NT2/D1 (cell line): ENCODE results near the gene UBA3.

Source experiments
- DNase-seq: peaks from one replicate; pipeline ENCODE4 v3.0.0-alpha.2; 2011; ENCODE audit warnings: low read depth, low spot score
- H3K27me3 ChIP-seq: 2 replicates; pipeline ENCODE4 v1.6.0; 2011; ENCODE audit warnings: mild to moderate bottlenecking; ENCODE audit not compliant: insufficient read length, insufficient read depth
- H3K36me3 ChIP-seq: 2 replicates; pipeline ENCODE4 v1.6.1; 2011; ENCODE audit warnings: mild to moderate bottlenecking, low read length, mixed read lengths; ENCODE audit not compliant: insufficient read depth, insufficient read length
- H3K4me1 ChIP-seq: 2 replicates; pipeline ENCODE4 v1.5.1; 2011; ENCODE audit not compliant: insufficient read depth, insufficient read length
- H3K4me3 ChIP-seq: 2 replicates; pipeline ENCODE4 v1.5.1; 2011; ENCODE audit warnings: low read depth; ENCODE audit not compliant: insufficient read length
- H3K9ac ChIP-seq: 2 replicates; pipeline ENCODE4 v1.6.0; 2011; ENCODE audit warnings: low read depth; ENCODE audit not compliant: insufficient read length
- H3K9me3 ChIP-seq: 2 replicates; pipeline ENCODE4 v1.5.1; 2011; ENCODE audit warnings: mild to moderate bottlenecking, low read length; ENCODE audit not compliant: insufficient read depth
- SUZ12 ChIP-seq: IDR thresholded peaks from 2 replicates; pipeline ENCODE4 v1.6.1; 2011; ENCODE audit not compliant: insufficient read length, insufficient read depth; ENCODE audit errors: extremely low read depth
- YY1 ChIP-seq: IDR thresholded peaks from 2 replicates; pipeline ENCODE4 v1.6.1; 2011; ENCODE audit not compliant: insufficient read length, insufficient read depth
- ZNF274 ChIP-seq: IDR thresholded peaks from 2 replicates; pipeline ENCODE4 v1.6.1; 2011; ENCODE audit warnings: mild to moderate bottlenecking, low read depth, low read length

UBA3 gene

DNA sequence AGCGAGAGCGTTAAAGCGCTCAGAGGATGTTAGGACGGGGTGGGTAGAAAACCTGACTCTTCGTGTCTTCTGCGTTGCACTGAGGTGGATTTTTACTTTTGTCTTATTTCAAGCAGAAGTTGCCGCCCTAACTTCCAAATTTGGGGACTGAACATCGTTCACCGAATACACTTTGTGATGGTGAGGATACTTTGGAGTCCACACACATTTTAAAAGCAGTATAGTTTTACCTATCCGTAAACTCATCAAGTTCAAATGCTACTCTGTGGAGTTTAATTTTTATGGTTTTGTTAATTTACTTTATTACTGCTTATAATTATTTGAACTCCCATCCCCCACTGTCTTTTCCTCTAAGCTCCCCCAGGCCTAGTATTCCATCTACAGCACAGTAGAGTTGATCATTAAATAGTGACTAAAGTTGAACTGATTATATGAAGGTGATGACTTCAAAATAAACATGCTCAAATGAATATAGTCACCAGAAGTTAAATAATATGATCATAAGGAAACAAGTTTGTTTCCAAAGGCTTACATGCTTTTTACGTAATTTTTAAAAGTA is 66.1 kb downstream of the UBA3 start:
- TF ChIP-seq YY1, result no peak
- no peak for TF ChIP-seq SUZ12
- no peak for TF ChIP-seq ZNF274
- DNase-seq, result no peak
- no peaks in the 10 kb centered on the region for H3K4me1 ChIP-seq

DNA sequence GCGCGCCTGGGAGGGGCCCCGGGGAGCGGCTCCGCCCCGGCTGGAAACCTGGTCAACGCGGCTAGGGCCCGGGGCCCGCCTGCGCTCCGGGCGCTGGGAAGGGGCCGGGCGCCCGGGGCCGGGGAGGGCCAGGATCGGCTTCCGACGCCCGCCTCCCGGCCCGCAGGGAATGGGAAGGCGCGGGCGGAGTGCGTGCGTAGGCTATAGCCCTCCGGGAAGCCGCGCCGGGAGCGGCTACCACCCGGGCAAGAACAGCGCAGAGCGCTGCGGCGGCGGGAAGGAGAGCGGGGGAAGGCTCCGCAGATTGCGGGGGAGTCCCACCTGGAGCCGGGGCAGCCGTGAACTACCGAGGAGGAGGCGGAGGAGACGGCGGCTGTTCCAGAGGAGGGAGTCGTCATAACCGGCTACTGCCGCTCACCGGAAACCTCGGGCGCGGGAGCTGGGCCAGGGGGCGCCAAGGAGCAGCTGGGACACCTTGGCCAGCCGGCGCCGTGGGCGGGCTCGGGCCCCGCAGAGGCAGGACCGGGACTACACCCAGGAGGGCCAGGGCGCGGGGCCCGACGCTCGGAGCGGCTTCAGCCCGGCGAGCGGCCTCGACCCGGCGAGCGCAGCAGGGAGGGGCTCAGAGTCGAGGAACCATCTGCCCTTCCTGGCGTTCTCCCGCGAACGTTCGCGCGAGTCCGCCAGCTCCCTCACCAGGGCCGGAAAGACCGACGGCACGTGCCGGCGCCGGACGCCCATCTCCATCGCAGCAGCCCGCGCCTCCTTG is 66.7 kb downstream of the UBA3 start, which contains the start of gene EOGT:
Gene EOGT (minus strand): TSS at position 432 of the 769 bp plus-strand sequence. CDS start 3,838 bp downstream, outside the sequence.
- DNase-seq, result peak; percentile 79
- TF ChIP-seq SUZ12, result no peak
- TF ChIP-seq YY1, result no peak
- TF ChIP-seq ZNF274, result no peak
- peaks cover 34% of the 10 kb centered on the region for H3K36me3 ChIP-seq
- H3K27me3 ChIP-seq, result peaks cover 5% of the 10 kb centered on the region
- H3K9me3 ChIP-seq, result no peaks in the 10 kb centered on the region
- H3K9ac ChIP-seq, result peak within 1 kb of the TSS; percentile 88
- peak within 1 kb of the TSS; percentile 75 for H3K4me3 ChIP-seq
- H3K4me1 ChIP-seq, result peaks cover 3% of the 10 kb centered on the region

More for the DNA sequence above, 66.1 kb downstream of the UBA3 start:
- peak overlapping the region; percentile 88 for H3K9ac ChIP-seq
- H3K27me3 ChIP-seq, result peaks cover 5% of the 10 kb centered on the region
- H3K4me3 ChIP-seq, result peak overlapping the region; percentile 75
- peaks cover 33% of the 10 kb centered on the region for H3K36me3 ChIP-seq
- no peaks in the 10 kb centered on the region for H3K9me3 ChIP-seq

- peaks cover 32% of the 10 kb centered on the region for H3K36me3 ChIP-seq
- peak overlapping the region; percentile 75 for H3K4me3 ChIP-seq
- peaks cover 3% of the 10 kb centered on the region for H3K4me1 ChIP-seq
- no peak for TF ChIP-seq YY1
- no peak for TF ChIP-seq ZNF274
- TF ChIP-seq SUZ12, result no peak
- H3K9me3 ChIP-seq, result no peaks in the 10 kb centered on the region
- DNase-seq, result no peak
- H3K9ac ChIP-seq, result peak overlapping the region; percentile 88
- H3K27me3 ChIP-seq, result peaks cover 5% of the 10 kb centered on the region
These were observed 67.3 kb downstream of the UBA3 start for GRCh38 chr3:69012800-69013252.

DNA sequence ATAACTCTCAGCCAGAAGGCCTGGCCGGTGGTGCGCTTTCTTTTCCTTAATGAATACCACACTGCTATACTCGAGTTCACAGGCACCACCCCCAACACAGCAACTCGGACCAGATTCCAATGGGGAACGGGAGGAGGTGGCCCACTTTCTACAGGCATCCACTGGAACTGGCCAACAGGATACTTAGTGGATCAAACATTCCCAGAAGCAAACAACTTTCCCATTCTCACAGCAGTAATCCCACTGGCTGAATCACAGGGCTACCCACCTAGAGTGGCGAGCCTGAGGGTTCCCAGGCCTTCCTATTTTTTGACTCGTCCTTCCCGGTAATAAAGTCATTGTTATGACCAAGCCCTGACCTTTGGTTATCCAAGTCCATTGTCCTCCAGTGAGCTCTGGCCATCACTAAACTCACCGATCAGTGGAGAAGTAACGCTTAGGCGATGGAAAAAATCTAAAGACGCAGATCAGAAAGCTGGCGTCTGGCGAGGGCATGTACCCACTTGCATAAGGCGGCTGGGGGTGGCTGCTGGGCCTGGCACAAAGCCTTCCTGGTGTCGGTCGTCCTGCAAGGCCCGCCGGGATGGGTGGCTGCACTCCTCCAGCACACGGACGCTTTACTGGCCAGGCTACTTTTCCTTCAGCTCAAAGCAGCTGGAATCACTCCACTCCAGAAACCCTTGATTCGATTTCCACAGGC is 67.9 kb downstream of the UBA3 start:
- peak overlapping the region; percentile 88 for H3K9ac ChIP-seq
- DNase-seq, result no peak
- H3K36me3 ChIP-seq, result peaks cover 30% of the 10 kb centered on the region
- no peak for TF ChIP-seq YY1
- peaks cover 5% of the 10 kb centered on the region for H3K27me3 ChIP-seq
- no peaks in the 10 kb centered on the region for H3K9me3 ChIP-seq
- H3K4me3 ChIP-seq, result peak overlapping the region; percentile 75
- H3K4me1 ChIP-seq, result peaks cover 3% of the 10 kb centered on the region

DNA sequence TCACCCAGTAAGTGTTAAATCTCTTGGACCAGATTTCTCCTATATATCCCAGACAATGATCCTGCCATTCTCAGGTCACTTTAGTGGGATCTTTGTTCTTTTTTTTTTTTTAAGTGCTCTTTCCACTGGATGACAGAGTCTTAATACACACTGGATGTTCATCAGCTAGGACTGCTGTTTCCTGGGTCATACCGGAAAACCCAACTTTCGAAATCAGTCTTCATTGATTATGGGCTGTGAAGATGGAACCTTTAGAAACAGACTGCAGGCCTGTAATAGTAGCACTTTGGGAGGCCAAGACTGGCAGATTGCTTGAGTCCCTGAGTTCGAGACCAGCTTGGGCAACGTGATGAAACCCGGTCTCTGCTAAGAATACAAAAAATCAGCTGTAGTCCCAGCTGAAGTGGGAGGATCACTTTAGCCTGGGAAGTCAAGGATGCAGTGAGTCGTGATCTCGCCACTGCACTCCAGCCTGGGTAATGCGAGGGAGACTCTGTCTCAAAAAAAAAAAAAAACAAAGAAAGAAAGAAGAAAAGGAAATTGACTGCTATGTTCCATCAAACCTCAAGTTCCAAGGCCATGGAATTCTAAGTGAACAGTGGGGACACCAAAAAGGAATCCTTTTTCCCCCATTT is 69.0 kb downstream of the UBA3 start:
- Histone ChIP-seq H3K36me3 (peaks cover 36% of the 10 kb centered on the region), H3K27me3 (peaks cover 5% of the 10 kb centered on the region), H3K4me1 (peaks cover 3% of the 10 kb centered on the region), H3K9me3 (no peaks in the 10 kb centered on the region), H3K9ac (no peak overlapping the region), H3K4me3 (no peak overlapping the region)
- DNase-seq, result no peak
- no peak for TF ChIP-seq YY1
- no peak for TF ChIP-seq SUZ12
- no peak for TF ChIP-seq ZNF274

DNA sequence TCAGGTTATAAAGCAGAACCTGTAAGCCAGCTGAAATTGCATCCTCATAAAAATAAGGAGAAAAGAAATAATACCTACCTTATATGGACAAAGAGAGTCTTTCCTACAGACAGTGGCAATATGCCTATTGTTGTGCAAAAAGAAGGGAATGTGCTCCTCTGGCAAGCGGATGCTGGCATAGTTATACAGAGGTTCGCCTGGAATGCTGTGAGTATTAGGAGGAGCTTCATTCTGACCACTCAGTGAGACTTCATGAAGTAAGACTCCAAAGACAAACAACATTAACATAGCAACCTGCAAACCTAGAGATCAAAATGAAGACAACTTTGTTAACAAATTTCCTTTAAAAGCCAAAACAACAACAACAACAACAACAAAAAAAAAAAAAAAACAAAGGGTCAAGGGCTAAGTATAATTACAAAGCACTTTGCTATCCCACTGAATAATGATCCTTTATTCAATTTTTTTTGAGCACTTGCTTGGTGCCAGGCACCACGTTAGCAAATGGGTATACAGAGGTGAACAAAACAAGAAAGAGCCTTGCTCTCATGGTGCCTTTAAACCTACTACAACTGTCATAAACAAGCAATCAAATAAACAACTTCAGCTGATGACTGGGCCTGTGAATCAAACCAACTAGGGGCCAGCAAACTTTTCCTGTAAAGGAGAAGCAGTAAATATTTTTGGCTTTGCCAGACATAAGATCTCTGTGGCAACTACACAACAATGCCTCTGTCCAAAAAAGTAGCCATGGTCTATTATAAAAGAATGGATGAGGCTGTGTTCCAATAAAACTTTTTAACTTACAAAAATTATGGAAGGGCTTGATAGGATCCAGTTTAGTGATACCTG is 70.4 kb downstream of the UBA3 start:
- peak; percentile 81 for DNase-seq
- TF ChIP-seq ZNF274 (no peak), YY1 (no peak), SUZ12 (no peak)
- peaks cover 47% of the 10 kb centered on the region for H3K36me3 ChIP-seq
- no peak overlapping the region for H3K4me3 ChIP-seq
- H3K27me3 ChIP-seq, result peaks cover 5% of the 10 kb centered on the region
- no peaks in the 10 kb centered on the region for H3K9me3 ChIP-seq
- H3K4me1 ChIP-seq, result peaks cover 3% of the 10 kb centered on the region
- H3K9ac ChIP-seq, result no peak overlapping the region
